Measurements from ENCODE around the gene RNASEH2B. TPM values are rescaled to one million over a fixed set of nuclear protein-coding genes. Genes with fewer than 3 reads are reported as not detected.
A peak's percentile ranks its signal among the peaks of the same experiment; 100 is the strongest.

RNASEH2B gene
- total and polyA plus RNA-seq, 9 of the 15 experiments (the other 6 are each of a cell fraction or from before 2014, with no cell fraction given): 26.3 to 109 (median 62.5) TPM

DNA sequence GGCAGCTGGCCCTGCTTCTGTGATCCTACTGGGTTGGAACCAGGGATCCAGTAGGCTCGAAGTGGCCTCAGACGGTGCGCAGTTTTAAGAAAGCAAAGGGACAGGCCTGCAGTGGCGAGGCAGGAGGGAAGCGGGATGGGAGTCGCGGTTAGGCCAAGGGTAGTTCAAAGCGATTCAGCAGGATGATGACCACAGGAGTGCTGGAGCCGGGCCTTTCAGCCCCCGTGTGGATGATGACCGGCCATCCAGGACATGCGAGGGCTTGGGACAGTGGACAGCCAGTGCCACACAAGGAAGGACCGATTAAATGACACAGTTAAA is 854 bp downstream of the RNASEH2B start (continued):
- TF ChIP-seq GABPB1 (CRISPR knock-in tag; IDR thresholded peaks at IDR 0.05) (no peak; the same call in 1 of the 2 replicates), POLR2AphosphoS2 (IDR thresholded peaks at IDR 0.05; ENCODE audit: low read length) (no peak), KDM2B (CRISPR knock-in tag; IDR thresholded peaks at IDR 0.05) (no peak), DMBX1 (CRISPR knock-in tag; IDR thresholded peaks at IDR 0.05; ENCODE audit: borderline replicate concordance) (no peak), ZNF778 (CRISPR knock-in tag; IDR thresholded peaks at IDR 0.05) (no peak), ZNF764 (CRISPR knock-in tag; IDR thresholded peaks at IDR 0.05; ENCODE audit: low read depth) (no peak), HDAC2 (IDR thresholded peaks at IDR 0.05) (peak; percentile 5; the same call in 1 of the 2 replicates), ZNF785 (CRISPR knock-in tag; IDR thresholded peaks at IDR 0.05) (no peak), ZNF197 (CRISPR knock-in tag; IDR thresholded peaks at IDR 0.05; ENCODE audit: low read depth) (no peak), MTA1 (IDR thresholded peaks at IDR 0.05; ENCODE audit: borderline replicate concordance) (no peak; the same call in 1 of the 2 replicates), RBM14 (IDR thresholded peaks at IDR 0.05; ENCODE audit: borderline replicate concordance, insufficient read depth, low read depth, low read length) (no peak), SRSF7 (optimal IDR thresholded peaks at IDR 0.05; ENCODE audit: low read depth, low read length) (no peak), SP1 (CRISPR knock-in tag; IDR thresholded peaks at IDR 0.05) (no peak), FOXA1 (IDR thresholded peaks at IDR 0.05; ENCODE audit: borderline replicate concordance) (no peak)
- TF ChIP-seq, protein P1, sequence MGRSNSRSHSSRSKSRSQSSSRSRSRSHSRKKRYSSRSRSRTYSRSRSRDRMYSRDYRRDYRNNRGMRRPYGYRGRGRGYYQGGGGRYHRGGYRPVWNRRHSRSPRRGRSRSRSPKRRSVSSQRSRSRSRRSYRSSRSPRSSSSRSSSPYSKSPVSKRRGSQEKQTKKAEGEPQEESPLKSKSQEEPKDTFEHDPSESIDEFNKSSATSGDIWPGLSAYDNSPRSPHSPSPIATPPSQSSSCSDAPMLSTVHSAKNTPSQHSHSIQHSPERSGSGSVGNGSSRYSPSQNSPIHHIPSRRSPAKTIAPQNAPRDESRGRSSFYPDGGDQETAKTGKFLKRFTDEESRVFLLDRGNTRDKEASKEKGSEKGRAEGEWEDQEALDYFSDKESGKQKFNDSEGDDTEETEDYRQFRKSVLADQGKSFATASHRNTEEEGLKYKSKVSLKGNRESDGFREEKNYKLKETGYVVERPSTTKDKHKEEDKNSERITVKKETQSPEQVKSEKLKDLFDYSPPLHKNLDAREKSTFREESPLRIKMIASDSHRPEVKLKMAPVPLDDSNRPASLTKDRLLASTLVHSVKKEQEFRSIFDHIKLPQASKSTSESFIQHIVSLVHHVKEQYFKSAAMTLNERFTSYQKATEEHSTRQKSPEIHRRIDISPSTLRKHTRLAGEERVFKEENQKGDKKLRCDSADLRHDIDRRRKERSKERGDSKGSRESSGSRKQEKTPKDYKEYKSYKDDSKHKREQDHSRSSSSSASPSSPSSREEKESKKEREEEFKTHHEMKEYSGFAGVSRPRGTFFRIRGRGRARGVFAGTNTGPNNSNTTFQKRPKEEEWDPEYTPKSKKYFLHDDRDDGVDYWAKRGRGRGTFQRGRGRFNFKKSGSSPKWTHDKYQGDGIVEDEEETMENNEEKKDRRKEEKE (IDR thresholded peaks at IDR 0.05; ENCODE audit: borderline replicate concordance in 1 of 2, control insufficient read depth in 1 of 2, low read depth in 2 of 2, low read length in 1 of 2): no peak
- TF ChIP-seq, protein P2, sequence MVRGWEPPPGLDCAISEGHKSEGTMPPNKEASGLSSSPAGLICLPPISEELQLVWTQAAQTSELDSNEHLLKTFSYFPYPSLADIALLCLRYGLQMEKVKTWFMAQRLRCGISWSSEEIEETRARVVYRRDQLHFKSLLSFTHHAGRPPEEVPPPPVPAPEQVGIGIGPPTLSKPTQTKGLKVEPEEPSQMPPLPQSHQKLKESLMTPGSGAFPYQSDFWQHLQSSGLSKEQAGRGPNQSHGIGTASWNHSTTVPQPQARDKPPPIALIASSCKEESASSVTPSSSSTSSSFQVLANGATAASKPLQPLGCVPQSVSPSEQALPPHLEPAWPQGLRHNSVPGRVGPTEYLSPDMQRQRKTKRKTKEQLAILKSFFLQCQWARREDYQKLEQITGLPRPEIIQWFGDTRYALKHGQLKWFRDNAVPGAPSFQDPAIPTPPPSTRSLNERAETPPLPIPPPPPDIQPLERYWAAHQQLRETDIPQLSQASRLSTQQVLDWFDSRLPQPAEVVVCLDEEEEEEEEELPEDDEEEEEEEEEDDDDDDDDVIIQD (CRISPR knock-in tag; IDR thresholded peaks at IDR 0.05): no peak
- TF ChIP-seq, protein P3, sequence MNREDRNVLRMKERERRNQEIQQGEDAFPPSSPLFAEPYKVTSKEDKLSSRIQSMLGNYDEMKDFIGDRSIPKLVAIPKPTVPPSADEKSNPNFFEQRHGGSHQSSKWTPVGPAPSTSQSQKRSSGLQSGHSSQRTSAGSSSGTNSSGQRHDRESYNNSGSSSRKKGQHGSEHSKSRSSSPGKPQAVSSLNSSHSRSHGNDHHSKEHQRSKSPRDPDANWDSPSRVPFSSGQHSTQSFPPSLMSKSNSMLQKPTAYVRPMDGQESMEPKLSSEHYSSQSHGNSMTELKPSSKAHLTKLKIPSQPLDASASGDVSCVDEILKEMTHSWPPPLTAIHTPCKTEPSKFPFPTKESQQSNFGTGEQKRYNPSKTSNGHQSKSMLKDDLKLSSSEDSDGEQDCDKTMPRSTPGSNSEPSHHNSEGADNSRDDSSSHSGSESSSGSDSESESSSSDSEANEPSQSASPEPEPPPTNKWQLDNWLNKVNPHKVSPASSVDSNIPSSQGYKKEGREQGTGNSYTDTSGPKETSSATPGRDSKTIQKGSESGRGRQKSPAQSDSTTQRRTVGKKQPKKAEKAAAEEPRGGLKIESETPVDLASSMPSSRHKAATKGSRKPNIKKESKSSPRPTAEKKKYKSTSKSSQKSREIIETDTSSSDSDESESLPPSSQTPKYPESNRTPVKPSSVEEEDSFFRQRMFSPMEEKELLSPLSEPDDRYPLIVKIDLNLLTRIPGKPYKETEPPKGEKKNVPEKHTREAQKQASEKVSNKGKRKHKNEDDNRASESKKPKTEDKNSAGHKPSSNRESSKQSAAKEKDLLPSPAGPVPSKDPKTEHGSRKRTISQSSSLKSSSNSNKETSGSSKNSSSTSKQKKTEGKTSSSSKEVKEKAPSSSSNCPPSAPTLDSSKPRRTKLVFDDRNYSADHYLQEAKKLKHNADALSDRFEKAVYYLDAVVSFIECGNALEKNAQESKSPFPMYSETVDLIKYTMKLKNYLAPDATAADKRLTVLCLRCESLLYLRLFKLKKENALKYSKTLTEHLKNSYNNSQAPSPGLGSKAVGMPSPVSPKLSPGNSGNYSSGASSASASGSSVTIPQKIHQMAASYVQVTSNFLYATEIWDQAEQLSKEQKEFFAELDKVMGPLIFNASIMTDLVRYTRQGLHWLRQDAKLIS (CRISPR knock-in tag; IDR thresholded peaks at IDR 0.05): peak; percentile 30; the same call in 1 of the 2 replicates
- TF ChIP-seq, protein P4, sequence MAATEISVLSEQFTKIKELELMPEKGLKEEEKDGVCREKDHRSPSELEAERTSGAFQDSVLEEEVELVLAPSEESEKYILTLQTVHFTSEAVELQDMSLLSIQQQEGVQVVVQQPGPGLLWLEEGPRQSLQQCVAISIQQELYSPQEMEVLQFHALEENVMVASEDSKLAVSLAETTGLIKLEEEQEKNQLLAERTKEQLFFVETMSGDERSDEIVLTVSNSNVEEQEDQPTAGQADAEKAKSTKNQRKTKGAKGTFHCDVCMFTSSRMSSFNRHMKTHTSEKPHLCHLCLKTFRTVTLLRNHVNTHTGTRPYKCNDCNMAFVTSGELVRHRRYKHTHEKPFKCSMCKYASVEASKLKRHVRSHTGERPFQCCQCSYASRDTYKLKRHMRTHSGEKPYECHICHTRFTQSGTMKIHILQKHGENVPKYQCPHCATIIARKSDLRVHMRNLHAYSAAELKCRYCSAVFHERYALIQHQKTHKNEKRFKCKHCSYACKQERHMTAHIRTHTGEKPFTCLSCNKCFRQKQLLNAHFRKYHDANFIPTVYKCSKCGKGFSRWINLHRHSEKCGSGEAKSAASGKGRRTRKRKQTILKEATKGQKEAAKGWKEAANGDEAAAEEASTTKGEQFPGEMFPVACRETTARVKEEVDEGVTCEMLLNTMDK (IDR thresholded peaks at IDR 0.05; ENCODE audit: borderline replicate concordance, insufficient read depth, low read depth, low read length, poor library complexity, severe bottlenecking): no peak

All from K562 (cell line).